GM19438 (cell line): ENCODE measurements around the gene SCAF8.
A peak's percentile ranks its signal among the peaks of the same experiment; 100 is the strongest.
"Not testable (repeated sequence)": the region's sequence is repeated elsewhere in the genome, so short reads cannot be mapped to it uniquely, and the experiment has no call there.

Source experiments
- ATAC-seq: cut with Tn5 transposase; IDR thresholded peaks from one replicate; pipeline ENCODE4 v1.9.1; 2021; ENCODE audit warnings: low read depth; ENCODE audit not compliant: unreplicated experiment

SCAF8 gene

DNA sequence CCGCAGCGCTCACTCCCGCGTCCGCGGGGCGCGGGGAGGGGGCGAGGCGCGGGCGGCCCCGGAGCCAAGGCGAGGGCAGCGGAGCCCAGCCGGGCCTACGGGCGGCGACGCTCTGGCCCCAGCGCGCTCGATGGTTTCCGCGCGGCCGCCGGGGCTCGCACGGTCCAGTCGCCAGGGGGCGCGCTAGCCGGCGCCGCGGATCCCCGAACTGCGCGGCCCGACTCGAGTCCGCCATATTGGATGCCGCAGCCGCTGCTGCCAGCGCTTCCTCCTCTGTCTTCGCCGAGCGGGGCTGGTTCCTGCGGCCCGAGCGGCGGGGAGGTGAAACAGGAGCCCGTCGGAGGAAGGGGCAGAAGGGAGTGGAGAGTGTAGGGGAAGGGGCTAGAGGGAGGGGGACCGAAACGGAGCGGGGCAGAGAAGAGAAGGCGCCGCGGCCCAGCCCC, at the start of gene SCAF8:
TSS of gene SCAF8 (plus strand) at position 234 of the 443 bp plus-strand sequence. CDS start 485 bp downstream, outside the sequence.
- peak; percentile 77 for ATAC-seq

DNA sequence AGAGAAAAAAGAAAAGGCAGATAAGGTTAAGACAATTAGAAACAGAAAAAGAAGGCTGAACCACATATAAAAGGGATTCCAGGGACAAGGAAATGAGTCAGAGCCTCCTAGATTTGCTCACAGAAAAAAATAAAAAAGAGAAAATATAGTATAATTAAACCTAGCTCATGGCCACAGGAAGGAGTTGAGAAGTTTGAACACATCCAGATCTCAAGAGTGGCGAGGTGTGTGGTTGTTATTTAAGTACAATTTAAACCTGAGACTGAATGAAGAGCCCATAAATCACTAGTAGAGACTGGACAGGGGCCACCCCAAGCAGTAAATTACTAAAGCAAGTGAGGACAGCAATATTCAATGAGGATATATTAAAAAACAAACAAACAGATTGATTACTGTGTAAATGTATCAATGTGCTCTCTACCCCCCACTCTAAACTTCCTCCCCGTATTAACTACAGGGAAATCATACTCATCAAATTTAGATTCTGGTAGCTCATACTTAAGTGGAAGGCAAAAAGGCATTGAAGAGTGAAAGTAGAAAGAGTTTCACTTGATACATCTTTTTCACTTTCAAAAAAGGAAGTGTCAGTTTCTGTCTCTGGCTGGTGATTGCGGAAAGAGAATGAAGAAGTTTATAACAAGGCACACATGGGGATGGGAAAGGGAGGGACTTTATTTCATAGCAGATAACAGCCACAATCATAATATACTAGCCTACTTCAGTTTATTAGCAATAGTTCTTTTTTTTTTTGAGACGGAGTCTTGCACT, 49.3 kb upstream of the SCAF8 start:
- peak; percentile 85 for ATAC-seq

DNA sequence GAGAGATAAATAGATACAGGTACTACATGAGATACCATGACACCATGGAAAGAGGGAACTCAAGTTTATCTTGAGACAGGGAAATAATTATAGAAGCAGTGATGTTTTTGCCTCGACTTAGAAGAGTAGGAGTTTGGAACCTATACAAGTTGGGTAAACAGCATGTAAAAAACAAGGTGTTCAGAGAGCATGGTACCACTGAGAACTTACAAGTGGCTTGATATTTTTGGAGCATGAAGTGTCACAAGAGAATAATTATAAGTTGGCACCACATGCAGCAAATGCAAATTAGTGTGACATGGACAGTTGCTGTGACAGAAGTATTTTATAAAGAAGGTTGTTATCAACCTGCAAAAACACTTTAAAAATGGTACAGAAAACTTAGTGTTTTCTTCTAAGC, 47.1 kb upstream of the SCAF8 start:
- ATAC-seq: no peak

GRCh38 chr6:154689493-154690255, 43.5 kb upstream of the SCAF8 start:
- ATAC-seq: no peak

GRCh38 chr6:154690857-154691256, 42.4 kb upstream of the SCAF8 start:
- ATAC-seq: no peak

DNA sequence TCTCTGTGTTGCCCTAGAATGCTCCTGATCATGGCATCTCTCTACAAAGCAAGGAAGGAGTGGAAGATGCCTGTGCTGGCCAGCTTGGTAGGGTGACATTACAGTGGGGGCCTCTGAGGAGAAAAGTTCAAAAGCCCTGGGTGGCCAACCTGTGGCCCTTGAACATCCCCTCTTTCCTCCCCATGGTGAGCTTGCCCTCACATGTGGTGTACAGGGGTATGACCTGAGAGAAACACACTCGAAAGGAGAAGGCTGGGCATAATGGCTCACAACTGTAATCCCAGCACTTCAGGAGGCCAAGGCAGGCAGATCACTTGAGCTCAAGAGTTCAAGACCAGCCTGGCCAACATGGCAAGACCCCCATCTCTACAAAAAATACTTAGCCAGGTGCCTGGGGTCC, 36.6 kb upstream of the SCAF8 start:
- ATAC-seq: no peak

GRCh38 chr6:154703124-154703523, 30.1 kb upstream of the SCAF8 start:
- no peak for ATAC-seq

DNA sequence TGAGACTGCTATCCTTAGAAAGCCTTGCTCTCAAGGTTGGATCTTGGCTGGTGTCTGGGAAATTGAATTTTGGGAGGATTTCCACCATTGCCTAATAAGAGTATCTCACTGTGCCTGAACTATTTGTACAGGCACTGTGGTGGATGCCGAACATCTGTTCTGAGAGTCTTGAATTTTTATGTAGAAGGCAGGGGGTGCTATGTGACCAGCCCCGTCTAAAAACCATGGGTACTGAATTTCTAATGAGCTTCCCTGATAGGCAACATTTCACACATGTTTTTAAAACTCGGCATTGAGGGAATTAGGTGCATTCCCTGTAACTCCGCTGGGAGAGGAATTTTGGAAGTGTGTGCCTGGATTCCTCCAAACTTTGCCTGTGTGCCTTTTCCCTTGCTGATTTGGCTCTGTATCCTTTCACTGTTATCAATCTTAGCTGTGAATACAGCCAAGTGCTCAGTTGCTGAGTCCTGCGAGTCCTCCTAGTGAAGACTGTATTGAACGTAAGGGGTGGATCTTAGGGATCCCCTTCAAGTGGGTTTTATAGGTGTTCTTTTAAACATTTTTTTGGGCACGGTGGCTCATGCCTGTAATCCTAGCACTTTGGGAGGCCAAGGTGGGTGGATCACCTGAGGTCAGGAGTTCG, 27.6 kb upstream of the SCAF8 start:
- ATAC-seq: no peak

DNA sequence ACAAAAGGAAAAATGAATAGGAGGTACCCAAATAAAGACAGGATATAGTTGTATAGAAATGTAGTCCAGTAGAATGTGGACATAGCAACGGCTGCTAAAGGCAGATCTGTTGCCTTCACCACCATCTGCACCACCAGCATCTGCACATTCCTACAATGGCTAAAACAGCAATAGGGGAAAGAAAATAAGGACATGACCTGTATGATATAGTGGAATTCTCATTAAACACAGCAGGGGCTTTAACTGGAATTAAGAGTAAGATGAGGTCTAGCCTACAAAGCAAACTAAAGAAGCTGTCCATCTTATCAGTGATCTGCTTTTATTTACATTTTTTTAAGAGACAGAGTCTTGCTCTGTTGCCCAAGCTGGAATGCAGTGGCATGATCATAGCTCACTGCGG, 26.8 kb upstream of the SCAF8 start:
- ATAC-seq: no peak

- ATAC-seq: no peak
Measured at GRCh38 chr6:154709621-154710020, 23.6 kb upstream of the SCAF8 start.

- ATAC-seq: no peak
Measured at GRCh38 chr6:154710689-154711088, 22.5 kb upstream of the SCAF8 start.

DNA sequence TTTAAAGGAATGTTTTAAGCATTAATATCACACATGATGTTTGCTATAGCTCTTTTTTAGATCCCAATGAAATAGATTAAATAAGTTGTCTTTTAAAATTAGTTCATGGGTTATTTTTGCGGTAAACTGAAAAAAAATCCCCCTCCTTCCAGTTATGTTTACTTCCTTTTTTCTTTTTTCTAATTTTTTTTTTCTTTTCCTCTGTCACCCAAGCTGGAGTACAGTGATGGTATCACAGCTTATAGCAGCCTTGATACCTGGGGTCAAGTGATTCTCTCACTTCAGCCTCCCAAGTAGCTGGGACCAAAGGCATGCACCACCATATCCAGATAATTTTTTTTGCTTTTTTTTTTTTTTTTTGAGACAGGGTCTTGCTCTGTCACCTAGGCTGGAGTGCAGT, 17.8 kb upstream of the SCAF8 start:
- no peak for ATAC-seq

- not testable (repeated sequence) for ATAC-seq
Measured at GRCh38 chr6:154716350-154716749, 16.9 kb upstream of the SCAF8 start.

DNA sequence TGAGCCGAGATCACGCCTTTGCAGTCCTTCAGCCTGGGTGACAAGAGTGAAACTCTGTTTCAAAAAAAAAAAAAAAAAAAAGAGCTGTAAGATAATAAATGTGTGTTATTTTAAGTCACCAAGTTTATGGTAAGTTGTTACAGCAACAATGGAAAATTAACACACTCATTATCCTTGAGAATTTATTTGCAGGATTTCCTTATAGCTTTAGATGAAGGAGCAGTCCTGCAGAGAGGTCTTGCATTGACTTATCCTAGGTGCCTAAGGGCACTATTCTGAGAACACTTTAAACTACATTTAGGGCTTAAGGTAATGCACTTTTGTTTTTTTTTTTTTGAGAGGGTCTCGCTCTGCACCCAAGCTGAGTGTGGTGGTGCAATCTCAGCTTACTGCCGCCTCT, 13.8 kb upstream of the SCAF8 start:
- ATAC-seq: no peak

GRCh38 chr6:154719854-154720253, 13.4 kb upstream of the SCAF8 start:
- ATAC-seq: no peak

GRCh38 chr6:154721460-154721859, 11.8 kb upstream of the SCAF8 start:
- ATAC-seq: no peak

- no peak for ATAC-seq
Measured at GRCh38 chr6:154726887-154727286, 6.3 kb upstream of the SCAF8 start.

DNA sequence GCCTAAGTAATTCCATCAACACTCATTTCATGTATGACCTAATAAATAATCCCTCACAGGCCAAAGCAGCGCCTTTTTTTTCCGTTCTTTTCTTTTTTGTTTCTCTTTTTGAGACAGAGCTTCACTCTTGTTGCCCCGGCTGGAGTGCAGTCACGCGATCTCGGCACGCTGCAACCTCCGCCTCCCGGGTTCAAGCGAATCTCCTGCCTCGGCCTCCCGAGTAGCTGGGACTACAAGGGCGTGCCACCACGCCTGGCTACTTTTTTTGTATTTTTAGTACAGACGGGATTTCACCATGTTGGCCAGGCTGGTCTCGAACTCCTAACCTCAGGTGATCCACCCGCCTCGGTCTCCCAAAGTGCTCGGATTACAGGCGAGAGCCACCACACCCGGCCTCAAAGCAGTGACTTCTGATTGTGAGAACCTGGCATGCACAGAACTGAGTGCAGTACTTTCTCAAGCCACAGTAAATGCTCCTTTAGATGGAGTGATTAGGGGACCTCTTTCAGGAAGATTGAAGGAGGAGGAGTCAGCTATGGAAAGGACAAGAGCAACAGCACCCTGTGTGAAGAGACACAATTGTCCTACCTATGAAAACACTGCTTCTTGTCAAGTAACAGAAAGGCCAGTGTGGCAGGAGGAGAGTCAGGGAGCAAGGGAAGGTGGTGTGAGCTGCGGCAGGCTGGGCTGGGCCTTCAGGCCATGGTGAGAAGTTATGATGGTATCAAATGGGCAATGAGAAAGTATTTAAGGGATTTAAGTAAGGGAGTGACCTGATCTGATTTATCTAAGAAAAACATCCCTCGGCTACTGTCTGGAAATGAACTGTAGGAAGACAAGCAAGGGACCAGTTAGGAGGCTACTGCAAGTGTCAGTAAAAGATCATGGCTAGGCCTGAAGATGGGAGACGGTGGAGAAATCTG, 1.7 kb upstream of the SCAF8 start:
- ATAC-seq: no peak

GRCh38 chr6:154732538-154733182, 556 bp upstream of the SCAF8 start:
- no peak for ATAC-seq
